NAMALWA (cell line): ENCODE measurements around the gene SLC11A2.
"Not testable (repeated sequence)": the region's sequence is repeated elsewhere in the genome, so short reads cannot be mapped to it uniquely, and the experiment has no call there.

Source experiments
- DNase-seq: peaks from one replicate; pipeline ENCODE4 v3.0.0-alpha.2; 2015; ENCODE audit warnings: low spot score

The SLC11A2 gene

DNA sequence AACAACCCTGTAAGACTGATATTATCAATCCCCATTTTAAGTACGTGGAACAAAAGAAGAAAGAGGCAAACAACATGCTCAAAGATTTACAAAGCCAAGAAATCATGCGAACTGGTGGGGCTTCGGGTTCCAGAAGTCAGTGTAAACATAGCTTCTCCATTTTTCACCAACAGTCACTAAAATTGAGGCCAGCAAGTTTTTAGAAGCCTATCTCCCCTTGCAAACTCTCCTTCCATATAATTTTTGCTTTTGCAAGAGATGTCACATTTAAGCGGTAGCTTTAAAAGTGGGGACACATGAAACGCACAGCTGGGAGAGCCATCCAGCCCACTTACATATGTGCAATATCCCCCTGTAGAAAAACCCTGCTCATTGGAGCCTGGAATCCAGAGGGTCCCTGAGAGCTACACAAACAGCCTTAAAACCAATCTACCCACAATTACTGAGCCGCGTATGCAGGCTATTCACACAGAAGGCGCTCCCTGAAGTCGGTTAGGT, 797 bp downstream of the SLC11A2 start:
- DNase-seq, result peak; percentile 51

DNA sequence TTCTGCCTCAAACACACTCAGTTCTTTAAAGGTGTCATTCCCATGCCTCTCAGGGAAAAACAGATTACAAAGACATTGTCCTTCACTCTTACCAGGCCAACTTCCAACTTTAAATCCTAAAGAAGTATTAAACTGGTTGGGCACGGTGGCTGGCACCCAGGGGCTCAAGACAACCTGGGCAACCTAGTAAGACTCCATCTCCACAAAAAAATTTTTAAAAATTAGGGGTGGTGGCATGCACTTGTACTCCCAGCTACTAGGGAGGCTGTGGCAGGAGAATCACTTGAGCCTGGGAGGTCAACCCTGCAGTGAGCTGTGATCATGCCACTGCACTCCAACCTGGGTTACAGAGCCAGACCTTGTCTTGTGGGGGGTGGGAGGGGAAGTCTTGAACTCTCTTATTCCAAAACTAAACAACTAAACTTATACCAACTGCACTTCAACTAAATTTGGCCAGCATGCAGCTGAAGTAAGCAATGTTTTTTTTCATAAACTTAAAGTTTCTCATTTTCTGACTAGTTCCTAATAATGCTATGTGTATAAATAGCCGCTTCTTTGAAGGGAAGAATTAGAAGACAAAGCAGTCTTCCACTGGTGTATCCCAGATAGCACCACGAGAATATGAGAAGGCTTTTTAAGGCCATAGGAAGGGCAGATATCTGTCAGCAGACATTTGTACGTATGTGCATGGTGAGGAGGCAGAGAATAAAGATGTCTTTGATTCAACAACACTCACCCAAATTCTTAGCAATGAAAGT, 2.4 kb downstream of the SLC11A2 start:
- no peak for DNase-seq

DNA sequence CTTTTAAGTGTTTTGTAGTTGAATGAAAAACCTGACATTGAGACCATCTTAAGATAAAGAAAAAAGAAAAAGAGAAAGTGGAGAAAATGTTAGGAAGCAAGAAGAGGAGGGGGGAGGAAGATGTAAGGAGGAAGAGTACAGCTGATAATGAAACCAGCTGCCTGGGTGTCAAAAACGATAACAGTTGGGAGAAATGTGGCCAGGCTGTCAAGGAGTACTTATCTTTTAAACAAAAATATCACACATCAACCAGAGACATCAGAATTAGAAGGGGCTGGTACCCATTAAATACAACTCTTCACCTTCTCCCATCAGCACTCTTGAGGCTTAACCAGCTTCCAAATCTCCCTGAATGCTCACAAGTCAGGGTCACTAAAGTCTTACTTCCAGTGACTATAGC, 4.5 kb downstream of the SLC11A2 start:
- DNase-seq, result no peak

DNA sequence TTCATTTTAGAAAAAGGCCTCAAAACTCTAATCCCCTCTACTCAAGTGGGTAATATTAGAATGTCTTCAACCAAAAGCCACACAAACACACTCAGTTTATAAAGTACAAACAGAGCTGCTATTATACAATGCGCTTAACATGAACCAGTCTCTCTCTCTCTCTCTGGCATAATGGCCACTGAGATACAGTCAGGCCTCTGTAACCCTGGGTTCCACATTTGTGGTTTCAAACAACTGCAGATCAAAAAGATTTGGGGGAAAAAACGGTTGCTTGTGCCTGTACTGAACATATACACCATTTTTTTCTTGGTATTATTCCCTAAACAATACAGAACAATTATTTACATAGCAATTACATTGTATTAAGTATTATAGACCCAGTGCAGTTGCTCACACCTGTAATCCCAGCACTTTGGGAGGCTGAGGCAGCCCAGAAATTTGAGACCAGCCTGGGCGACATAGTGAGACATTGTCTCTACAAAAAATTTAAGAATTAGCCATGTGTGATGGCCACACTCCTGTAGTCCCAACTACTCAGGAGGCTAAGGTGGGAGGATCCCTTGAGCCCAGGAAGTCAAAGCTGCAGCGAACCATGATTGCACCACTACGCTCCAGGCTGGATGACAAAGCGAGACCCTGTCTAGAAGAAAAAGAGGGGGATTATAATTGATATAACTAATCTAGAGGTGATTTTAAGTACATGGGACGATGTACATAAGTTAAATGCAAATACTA, 5.6 kb downstream of the SLC11A2 start:
- no peak for DNase-seq

DNA sequence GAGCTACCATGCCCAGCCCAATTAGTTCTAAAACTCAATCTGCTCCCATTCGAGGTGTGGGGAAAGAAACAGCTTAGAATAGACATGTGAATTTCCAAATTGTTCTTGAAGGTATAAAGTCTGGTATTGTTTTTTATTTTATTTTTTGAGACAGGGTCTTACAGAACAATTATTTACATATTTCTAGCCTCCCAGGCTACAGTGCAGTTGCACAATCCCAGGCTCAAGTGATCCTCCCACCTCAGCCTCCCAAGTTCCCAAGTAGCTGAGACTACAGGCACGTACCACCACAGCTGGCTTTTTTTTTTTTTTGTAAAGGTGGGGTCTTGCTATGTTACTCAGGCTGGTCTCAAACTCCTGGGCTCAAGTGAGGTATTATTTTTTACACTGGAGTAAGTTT, 6.3 kb downstream of the SLC11A2 start:
- no peak for DNase-seq

DNA sequence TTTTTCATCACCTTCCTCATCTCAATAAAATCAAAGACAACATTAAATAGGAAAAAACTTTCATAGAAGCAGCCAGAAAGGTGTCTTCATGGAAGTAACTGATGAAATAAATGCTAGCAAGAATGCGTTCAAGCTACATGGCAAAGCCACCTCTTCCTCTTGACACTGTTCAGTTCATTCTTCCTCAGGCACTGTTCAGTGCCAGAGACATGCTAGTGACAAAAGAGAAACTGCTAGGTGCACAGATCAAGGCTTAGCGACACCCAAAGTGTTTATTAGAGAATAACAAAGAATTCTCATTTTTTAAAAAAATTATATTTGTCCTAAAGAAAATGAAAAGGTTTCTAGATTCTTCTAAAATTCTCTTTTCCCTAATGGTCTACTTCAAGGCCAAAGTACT, 7.2 kb downstream of the SLC11A2 start:
- DNase-seq, result no peak

DNA sequence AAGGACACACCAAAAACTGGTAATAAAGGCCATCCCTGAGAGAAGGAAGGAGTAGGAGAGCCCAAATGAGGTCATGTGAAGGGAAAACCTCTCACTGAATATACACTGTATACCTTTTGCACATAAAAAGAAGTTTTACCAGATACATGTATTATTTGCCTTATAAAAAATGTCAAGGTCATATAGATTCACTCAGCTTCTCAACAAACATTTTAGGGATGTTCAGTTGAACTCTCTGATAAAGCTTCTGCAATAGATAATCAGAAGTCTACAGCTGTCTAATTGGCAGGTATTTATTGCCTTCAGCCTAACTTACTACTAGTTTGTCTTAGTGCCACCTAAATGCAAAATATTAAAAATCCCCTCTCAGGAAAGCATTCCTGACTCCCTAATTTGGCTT, 8.7 kb downstream of the SLC11A2 start:
- no peak for DNase-seq

DNA sequence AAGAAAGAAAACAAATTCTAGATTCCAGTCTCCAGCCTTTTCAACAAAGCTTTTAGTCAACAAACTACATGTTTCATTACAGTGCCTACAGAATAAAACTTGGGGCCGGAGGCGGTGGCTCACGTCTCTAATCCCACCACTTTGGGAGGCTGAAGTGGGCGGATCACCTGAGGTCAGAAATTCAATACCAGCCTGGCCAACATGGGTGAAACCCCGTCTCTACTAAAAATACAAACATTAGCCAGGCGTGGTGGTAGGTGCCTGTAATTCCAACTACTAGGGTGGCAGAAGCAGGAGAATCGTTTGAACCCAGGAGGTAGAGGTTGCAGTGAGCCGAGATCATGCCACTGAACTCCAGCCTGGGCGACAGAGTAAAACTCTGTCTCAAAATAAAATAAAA, 11.7 kb downstream of the SLC11A2 start:
- not testable (repeated sequence) for DNase-seq

DNA sequence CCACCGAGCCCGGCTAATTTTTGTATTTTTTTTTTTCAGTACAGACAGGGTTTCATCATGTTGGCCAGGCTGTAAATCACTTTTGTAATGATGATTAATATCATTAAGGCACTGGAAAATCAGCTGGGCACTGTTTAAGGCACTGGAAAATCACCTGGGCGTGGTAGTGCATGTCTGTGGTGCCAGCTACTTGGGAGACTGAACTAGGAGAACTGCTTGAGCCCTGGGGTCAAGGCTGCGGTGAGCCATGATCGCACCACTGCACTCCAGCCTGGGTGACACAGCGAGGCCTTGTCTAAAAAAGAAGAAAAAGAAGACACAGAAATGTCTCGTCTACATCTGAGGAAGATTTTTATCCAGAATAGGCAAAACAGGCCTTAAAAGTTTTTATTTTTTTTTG, 12.7 kb downstream of the SLC11A2 start:
- no peak for DNase-seq

DNA sequence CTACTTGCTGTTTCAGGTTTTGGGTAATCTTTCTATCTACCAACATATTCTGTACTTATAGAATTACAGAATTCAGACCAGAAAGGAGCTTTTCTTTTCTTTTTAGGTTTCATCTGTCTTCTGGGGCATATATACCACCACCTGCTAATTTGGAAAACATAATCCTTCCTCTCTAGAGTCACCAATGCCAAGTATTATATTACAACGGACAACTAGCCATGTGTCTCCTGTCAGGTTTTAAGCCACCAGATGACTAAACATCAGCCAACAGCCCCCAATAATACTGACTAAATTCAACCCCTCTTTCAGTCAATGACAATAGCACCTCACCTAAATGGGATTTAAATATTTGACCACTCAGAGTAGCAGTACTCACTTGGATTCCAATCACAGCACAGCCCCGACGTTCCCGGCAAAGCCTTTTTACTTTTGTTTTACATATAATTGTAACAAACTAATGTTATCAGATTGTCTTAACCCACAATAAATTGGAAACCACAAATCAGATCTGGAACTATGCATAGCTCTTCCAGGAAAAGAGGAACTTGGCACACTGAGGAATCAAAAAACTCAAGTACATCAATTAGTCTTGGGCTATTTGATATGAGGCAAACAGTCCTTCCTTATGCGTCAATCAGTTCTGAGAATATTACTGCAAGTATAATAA, 13.5 kb downstream of the SLC11A2 start:
- DNase-seq, result no peak

DNA sequence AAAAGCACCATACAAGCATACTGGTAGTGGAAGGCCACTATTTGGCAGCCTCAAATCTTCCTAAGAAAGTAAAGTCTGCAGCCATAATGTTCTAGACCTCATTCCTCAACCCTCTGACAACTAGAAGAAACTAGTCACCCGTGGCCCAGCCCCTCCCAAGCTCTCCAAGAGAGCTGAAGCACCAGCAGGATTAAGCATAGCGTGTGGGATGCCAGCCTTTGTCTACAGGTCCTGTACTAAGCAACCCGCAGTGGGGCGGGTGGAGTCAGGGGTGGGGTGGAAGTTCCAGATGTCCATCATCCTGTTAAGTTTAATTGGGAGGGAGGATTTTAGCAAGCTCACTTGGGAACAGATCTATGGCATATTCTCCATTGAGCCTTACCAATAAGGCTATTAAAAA, 14.2 kb downstream of the SLC11A2 start:
- DNase-seq, result no peak

DNA sequence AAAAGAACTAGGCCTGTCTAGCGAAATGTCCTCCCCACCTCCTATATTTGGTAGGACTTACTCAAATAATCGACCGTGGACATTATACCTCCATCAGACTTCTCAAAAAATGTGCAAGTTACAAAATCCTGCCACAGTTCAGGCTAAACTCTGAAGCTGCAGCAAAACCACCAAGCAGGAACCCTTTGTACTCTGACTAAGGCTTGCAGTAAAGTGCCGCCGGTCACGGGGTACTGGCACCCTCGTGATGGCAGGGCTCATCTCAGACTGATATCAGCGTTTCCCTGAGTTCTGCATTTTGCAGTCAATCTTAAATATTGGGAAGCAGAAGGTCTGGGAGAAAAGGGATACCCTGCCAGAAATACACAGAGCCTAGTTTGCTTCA, 17.1 kb downstream of the SLC11A2 start:
- DNase-seq, result no peak

DNA sequence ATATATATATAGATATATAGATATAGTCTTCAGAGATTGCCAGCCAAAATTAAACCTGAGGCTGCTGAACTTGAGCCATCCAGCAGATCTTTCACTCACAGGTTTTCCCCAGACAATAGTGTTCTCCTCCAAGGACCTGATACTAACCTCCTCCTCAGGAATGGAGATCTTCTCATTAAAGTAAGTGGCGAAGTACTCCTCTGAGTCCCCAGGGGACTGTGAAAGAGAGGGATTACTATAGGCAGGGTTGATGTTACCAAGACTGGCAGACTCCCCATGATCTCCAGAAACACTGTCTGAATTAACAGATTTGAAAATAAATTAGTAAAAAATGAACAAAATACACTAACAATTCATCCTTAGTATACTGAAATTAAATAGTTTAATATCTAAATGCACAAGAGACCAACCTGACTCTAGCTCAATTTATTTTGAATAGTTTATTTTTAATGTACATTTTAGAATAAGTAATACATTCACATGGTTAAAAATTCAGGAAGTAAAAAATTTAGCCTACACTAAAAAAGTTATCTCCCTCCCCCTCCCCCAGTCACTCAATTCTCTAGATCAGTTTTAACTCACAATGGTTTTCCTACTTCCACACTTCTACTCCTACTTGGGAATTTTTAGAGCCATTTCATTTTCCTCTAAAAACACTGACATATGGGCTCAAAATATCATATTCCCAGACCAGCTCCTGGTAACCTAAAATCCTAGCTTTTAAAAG, 17.7 kb downstream of the SLC11A2 start:
- no peak for DNase-seq

DNA sequence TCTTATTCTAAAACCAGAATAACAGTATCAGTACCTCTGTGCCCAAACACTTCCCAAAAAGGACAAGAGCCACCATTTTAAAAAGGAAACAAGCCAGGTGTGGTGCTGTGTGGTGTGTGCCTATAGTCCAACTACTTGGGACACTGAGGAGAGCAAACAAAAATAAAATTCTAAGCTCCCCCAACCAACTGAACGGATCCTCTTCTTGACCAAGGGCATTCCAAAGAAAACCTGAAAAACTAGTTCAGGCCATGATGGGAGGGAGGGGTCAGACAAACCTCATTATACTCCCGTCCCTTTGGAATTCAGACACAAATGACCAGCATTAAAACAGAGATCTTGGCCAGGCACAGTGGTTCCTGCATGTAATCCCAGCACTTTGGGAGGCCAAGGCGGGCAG, 20.5 kb downstream of the SLC11A2 start:
- no peak for DNase-seq

DNA sequence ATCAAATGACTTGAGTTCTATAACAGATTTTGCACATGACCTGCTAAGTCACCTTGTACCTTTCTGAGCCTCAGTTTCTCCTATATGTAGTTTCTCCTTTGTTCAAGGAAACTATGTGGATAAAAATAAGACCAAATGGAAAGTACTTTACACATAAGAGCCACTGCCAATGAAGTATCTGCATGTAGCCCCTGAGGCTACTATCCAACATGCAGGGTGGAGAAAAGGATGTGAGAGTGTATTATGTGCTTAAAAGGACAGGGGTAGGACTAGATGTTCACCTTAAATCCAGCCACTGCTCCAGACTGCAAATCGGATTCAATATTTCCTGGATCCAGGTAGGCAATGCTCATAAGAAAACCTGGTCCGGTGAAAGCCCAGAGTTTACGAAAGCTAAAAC, 21.2 kb downstream of the SLC11A2 start:
- no peak for DNase-seq

DNA sequence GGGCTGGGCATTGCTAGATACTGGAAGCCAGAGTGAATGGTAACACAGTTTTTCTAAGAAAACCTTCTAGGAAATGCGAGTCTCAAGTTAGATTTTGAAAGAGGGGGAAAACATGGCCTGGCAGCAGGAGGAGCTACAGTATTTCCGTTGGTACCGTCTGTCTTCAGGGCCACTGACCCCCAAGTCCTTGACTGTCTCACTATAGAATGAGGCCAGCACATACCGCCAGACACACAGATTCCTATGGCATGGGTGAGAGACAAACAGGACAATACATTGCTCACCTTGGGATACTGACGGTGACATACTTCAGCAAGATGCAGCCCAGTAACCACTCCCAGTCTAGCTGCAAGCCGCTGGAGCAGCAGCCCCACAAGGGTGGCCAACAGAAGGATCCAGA, 21.7 kb downstream of the SLC11A2 start:
- no peak for DNase-seq

DNA sequence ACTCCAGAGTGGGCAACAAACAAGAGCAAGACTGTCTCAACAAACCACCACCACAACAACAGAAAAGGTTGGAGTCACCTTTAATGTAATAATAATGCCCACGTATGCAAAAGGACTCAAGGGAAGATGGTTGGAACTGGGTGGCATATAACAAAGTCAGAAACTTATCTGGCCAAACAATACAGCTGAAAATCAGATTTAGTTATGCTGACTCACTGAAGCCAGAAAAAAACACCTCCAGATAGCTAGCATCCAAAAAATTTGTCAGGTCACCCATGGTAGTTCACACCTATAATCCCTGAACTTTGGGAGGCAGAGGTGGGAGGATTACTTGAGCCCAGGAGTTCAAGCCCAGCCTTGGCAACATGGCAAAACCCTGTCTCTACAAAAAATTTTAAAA, 24.4 kb downstream of the SLC11A2 start:
- DNase-seq, result no peak

DNA sequence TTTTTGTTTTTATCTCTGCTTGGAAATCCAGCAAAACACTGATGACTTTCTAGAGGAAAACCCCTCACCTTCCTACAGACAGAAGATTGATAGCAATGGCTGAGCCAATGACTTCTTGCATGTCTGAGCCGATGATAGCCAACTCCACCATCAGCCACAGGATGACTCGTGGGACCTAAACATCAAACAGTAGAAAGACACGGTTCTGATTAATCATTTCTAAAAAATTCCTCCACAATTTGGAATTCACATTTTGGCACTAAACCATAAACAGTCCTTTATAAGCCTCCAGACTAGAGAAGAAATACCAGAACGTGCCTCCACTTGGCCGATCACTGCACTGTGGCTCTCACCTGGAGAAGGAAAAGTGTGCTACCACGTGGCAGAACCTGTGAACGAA, 25.9 kb downstream of the SLC11A2 start:
- no peak for DNase-seq

DNA sequence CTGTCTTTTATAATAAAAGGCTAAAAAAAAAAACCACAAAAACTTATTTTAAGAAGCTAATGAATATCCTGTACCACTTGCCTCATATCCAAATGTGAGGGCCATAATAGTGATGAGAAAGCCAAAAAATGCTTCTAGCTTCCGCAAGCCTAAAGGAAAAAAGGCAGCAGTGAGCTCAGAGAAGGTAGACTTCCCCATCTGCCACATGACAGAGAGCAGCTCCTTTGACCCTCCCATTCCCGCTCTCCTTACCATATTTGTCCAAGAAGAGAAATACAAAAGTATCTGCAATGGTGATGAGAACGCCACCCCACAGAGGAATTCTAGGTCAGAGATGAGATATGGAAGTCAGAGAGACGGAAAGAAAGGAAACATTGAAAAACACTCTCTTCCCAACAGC, 27.1 kb downstream of the SLC11A2 start:
- DNase-seq, result no peak

DNA sequence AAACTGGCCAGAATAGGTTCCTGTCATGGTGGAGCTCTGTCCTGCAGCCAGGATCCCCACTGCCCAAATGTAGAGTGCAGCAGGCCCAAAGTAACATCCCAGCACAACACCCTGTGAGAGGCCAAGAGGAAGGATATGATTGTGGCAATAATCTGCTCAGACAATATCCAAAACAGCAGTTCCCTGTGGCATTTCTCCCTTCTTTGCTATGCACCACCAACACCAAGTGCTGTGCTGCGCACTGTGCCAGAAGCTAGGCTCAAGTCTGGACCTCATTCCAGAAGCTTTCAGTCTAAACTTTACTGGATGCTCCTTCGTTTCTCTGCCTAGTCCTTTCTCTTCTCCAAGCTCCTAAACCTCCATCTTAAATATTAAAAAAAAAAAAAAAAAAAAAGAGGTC, 33.4 kb downstream of the SLC11A2 start:
- no peak for DNase-seq

DNA sequence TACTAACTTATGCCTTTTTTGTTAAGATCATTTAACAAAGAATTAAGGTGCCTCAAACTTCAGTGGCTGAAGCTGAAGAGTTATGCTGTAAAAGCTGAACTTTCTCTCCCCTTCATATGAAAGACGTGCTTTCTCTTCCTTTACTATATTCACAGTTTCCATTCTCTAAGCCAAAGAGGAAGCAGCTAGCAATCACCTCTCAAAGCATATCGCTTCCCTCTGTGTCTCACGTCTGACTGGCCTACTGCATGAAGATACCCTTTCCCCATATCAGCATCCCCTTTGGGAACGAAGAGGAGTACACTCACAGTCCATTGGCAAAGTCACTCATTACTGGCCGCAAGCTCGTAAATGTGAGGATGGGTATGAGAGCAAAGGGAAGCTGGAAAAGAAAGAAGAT, 34.9 kb downstream of the SLC11A2 start:
- DNase-seq, result no peak

DNA sequence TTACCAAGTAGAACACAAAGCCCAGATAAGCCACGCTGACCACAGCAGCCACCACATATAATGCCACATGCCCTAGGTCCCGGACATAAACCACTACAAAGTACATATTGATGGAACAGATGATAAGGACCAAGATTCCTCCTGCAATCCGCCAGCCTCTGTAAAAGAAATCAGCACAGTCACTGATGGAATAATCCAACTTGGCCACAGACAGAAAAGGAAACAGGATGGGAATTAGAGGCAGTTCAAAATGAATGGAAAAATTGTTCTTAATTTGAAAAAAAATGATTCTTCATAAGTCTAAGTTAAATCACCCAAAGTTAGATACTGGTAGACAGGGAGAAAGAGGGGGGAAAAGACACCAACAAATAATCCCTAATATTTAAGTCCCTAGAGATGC, 35.4 kb downstream of the SLC11A2 start:
- no peak for DNase-seq
